ENCODE measurements around the gene CELF1. TPM values are rescaled to one million over a fixed set of nuclear protein-coding genes. Genes with fewer than 3 reads are reported as not detected.

Gene CELF1
- total and polyA plus RNA-seq, 10 of the 15 experiments (the other 5 are each of a cell fraction or from before 2014, with no cell fraction given) = 35.3 to 128 (median 85.7) TPM

GRCh38 chr11:47578524-47579494 is 25.9 kb upstream of the CELF1 start, which contains the start of the genes KBTBD4 and NDUFS3 (continued):
- TF ChIP-seq HSF1 (IDR thresholded peaks at IDR 0.05; ENCODE audit: low read depth, low read length) = peak; percentile 83; the same call in 1 of the 2 replicates
- TF ChIP-seq SP1 (IDR thresholded peaks at IDR 0.05; ENCODE audit: low read depth, low read length) = peak; percentile 66
- peak; percentile 88 for TF ChIP-seq KLF5 (IDR thresholded peaks at IDR 0.05; ENCODE audit: partially characterized antibody)
- peak; percentile 100 for TF ChIP-seq GABPA (IDR thresholded peaks at IDR 0.05; ENCODE audit: low read depth)
- TF ChIP-seq USF1 (IDR thresholded peaks at IDR 0.05; ENCODE audit: borderline replicate concordance, extremely low read length, insufficient read depth, low read depth, low read length) = no peak
- peak; percentile 91 for TF ChIP-seq PML (IDR thresholded peaks at IDR 0.05; ENCODE audit: low read length)
- no peak for TF ChIP-seq ZNF24 (IDR thresholded peaks at IDR 0.05)
- peak; percentile 76 for TF ChIP-seq ATF7 (IDR thresholded peaks at IDR 0.05; ENCODE audit: low read depth)
- peak; percentile 90 for TF ChIP-seq RELA (IDR thresholded peaks at IDR 0.05; ENCODE audit: borderline replicate concordance, partially characterized antibody)
- TF ChIP-seq EED (IDR thresholded peaks at IDR 0.05; ENCODE audit: low read depth) = peak; percentile 68; the same call in 1 of the 2 replicates
- TF ChIP-seq MXI1 (IDR thresholded peaks at IDR 0.05; ENCODE audit: low read depth, low read length) = peak; percentile 84
- TF ChIP-seq ESRRA (IDR thresholded peaks at IDR 0.05; ENCODE audit: low read length) = peak; percentile 96
- TF ChIP-seq REST (IDR thresholded peaks at IDR 0.05; ENCODE audit: low read depth, low read length) = no peak
- TF ChIP-seq TCF12 (IDR thresholded peaks at IDR 0.05; ENCODE audit: low read depth, low read length) = peak; percentile 89
- no peak for TF ChIP-seq CHD4 (IDR thresholded peaks at IDR 0.05)
- peak; percentile 96 for TF ChIP-seq SIN3A (IDR thresholded peaks at IDR 0.05; ENCODE audit: low read depth, low read length)
- TF ChIP-seq TARDBP (IDR thresholded peaks at IDR 0.05; ENCODE audit: borderline replicate concordance) = peak; percentile 97
- TF ChIP-seq RAD51 (IDR thresholded peaks at IDR 0.05) = no peak
- TF ChIP-seq FOXK2 (IDR thresholded peaks at IDR 0.05) = peak; percentile 83
- TF ChIP-seq SREBF1 (IDR thresholded peaks at IDR 0.05; ENCODE audit: low read length) = no peak; the same call in 1 of the 2 replicates
- TF ChIP-seq, protein P1, sequence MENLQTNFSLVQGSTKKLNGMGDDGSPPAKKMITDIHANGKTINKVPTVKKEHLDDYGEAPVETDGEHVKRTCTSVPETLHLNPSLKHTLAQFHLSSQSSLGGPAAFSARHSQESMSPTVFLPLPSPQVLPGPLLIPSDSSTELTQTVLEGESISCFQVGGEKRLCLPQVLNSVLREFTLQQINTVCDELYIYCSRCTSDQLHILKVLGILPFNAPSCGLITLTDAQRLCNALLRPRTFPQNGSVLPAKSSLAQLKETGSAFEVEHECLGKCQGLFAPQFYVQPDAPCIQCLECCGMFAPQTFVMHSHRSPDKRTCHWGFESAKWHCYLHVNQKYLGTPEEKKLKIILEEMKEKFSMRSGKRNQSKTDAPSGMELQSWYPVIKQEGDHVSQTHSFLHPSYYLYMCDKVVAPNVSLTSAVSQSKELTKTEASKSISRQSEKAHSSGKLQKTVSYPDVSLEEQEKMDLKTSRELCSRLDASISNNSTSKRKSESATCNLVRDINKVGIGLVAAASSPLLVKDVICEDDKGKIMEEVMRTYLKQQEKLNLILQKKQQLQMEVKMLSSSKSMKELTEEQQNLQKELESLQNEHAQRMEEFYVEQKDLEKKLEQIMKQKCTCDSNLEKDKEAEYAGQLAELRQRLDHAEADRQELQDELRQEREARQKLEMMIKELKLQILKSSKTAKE (IDR thresholded peaks at IDR 0.05; ENCODE audit: low read depth, poor library complexity, severe bottlenecking) = peak; percentile 48
- no peak for TF ChIP-seq HDAC6 (IDR thresholded peaks at IDR 0.05; ENCODE audit: unreplicated experiment)
- peak; percentile 95 for TF ChIP-seq IKZF1 (conservative IDR thresholded peaks at IDR 0.05)
